GM12892 (cell line): ENCODE results near the gene NFATC2.
"Not testable (repeated sequence)": the region's sequence is repeated elsewhere in the genome, so short reads cannot be mapped to it uniquely, and the experiment has no call there.

Experiments
- POLR2A ChIP-seq: IDR thresholded peaks from 2 replicates; pipeline ENCODE4 v1.6.1; 2011; ENCODE audit warnings: low read depth, low read length, control low read depth
- POLR2AphosphoS5 ChIP-seq: IDR thresholded peaks from 2 replicates; pipeline ENCODE4 v1.6.1; 2011; ENCODE audit warnings: low read depth, low read length, control low read depth

GRCh38 chr20:51568533-51568932, 26.0 kb upstream of the NFATC2 start:
- TF ChIP-seq POLR2A, POLR2AphosphoS5: not testable (repeated sequence)
